ENCODE data around the gene CAVIN3. TPM values are rescaled to one million over a fixed set of nuclear protein-coding genes. Genes with fewer than 3 reads are reported as not detected.
"Not testable (repeated sequence)": the region's sequence is repeated elsewhere in the genome, so short reads cannot be mapped to it uniquely, and the experiment has no call there.

The CAVIN3 gene
- total RNA-seq, 2 experiments from 2014 or later, result 24.8 to 25.5 TPM

DNA sequence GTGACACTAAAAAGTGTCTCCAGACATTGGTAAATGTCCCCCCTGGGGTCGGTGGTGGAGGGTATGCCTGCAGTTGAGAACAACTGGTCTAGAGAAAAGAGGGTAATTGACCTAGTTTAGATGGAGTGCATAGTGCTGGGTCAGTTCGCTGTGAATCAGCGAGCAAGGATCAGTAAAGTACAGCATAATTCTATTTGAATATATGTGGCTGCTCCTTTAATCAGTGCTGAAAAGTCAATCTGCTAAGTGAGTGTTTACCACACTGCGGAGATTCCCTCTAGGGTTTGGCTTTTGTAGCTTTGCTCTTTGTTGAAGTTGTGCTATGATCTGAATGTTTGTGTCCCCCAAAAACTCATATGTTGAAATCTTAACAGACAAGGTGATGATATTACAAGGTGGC, 15.0 kb downstream of the CAVIN3 start:
- DNase-seq (no peak), ATAC-seq (no peak)
- POLR2A ChIA-PET, result no interaction called here
- Mint-ChIP-seq H3K36me3 (ENCODE audit: low read depth) (no peaks in the 10 kb centered on the region), H3K27me3 (peaks cover 38% of the 10 kb centered on the region), H3K4me1 (no peaks in the 10 kb centered on the region), H3K4me3 (no peak overlapping the region), H3K27ac (no peak overlapping the region), H3K9me3 (ENCODE audit: low read depth) (no peaks in the 10 kb centered on the region)
- intact Hi-C loops (cut with DNase I, micrococcal nuclease), result no loop called here
- CTCF ChIA-PET, result interaction anchor here (1.2 to 4.9 kb wide), 4 partner anchors 11 to 49 kb away, joined by 3 to 20 read pairs (median 8); no protein-coding TSS in a partner anchor

DNA sequence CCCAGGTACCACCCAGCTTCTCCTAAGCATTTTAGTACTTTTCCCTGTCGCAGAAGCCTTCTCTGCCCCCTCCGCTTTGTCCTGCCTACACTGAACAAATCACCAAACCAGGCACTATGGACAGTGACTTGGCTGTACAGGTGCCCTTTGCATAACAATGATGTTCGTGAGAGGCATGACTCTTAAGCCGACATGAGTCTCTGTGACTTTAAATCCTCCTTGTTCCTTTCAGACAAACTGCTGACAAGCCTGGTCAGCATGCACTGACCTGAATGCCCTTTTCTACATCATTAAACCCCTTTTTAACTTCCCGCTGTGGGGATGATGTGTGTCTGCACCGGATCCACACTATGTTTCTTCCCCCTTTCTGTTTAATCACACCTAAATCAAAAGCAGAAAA, 16.6 kb downstream of the CAVIN3 start:
- ChIA-PET CTCF (interaction anchor here (1.1 to 4.9 kb wide), 2 partner anchors 13 to 59 kb away, joined by 3 to 20 read pairs; no protein-coding TSS in a partner anchor), POLR2A (no interaction called here)
- Mint-ChIP-seq H3K9me3 (ENCODE audit: low read depth) (no peaks in the 10 kb centered on the region), H3K4me1 (no peaks in the 10 kb centered on the region), H3K27ac (no peak overlapping the region), H3K36me3 (ENCODE audit: low read depth) (no peaks in the 10 kb centered on the region), H3K4me3 (no peak overlapping the region), H3K27me3 (peaks cover 37% of the 10 kb centered on the region)
- intact Hi-C loops (cut with DNase I, micrococcal nuclease), result no loop called here
- ATAC-seq (no peak), DNase-seq (no peak)

DNA sequence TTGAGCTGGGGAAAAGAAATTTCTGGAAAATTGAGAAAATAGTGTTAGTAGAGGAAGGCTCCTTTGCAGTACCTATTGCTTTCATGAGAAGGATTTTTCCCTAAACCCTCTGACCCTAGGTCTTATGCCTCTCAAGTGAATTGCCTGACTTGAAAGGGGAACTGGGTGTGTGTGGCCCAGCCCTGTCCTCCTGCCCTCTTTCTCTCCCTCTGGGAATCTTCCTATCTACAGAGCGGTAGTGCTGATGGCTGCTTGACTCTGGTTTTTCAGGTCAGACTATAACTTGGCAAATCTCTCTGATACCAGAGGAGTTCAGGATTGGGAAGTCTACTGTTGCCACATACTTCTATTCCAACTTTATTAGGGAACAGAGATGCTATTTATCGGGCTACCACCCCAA, 19.2 kb downstream of the CAVIN3 start:
- Mint-ChIP-seq H3K4me1 (no peaks in the 10 kb centered on the region), H3K36me3 (ENCODE audit: low read depth) (no peaks in the 10 kb centered on the region), H3K4me3 (no peak overlapping the region), H3K27ac (no peak overlapping the region), H3K9me3 (ENCODE audit: low read depth) (no peaks in the 10 kb centered on the region), H3K27me3 (peaks cover 20% of the 10 kb centered on the region)
- DNase-seq, result no peak
- ATAC-seq, result no peak
- ChIA-PET CTCF (interaction anchor here (0.7 to 2.1 kb wide), 2 partner anchors 14 to 172 kb away, joined by 3 to 5 read pairs; no protein-coding TSS in a partner anchor), POLR2A (no interaction called here)
- intact Hi-C loops (cut with DNase I, micrococcal nuclease), result no loop called here

GRCh38 chr11:6300325-6300724, 20.0 kb downstream of the CAVIN3 start:
- Mint-ChIP-seq H3K9me3 (ENCODE audit: low read depth) (no peaks in the 10 kb centered on the region), H3K4me1 (no peaks in the 10 kb centered on the region), H3K27ac (no peak overlapping the region), H3K4me3 (no peak overlapping the region), H3K27me3 (peaks cover 17% of the 10 kb centered on the region), H3K36me3 (ENCODE audit: low read depth) (no peaks in the 10 kb centered on the region)
- no peak for DNase-seq
- ChIA-PET CTCF (interaction anchor here (1.6 to 2.1 kb wide), 2 partner anchors 13 to 15 kb away, joined by 4 to 5 read pairs; no protein-coding TSS in a partner anchor), POLR2A (no interaction called here)
- intact Hi-C loops (cut with DNase I, micrococcal nuclease), result no loop called here
- ATAC-seq, result no peak

GRCh38 chr11:6298605-6299004, 21.7 kb downstream of the CAVIN3 start:
- CTCF ChIA-PET, result interaction anchor here (0.6 to 4.0 kb wide), 10 partner anchors 9 to 64 kb away, joined by 3 to 23 read pairs (median 4); partner anchors contain the start of gene CCKBR

GRCh38 chr11:6297831-6298230, 22.5 kb downstream of the CAVIN3 start:
- ATAC-seq (no peak), DNase-seq (no peak)
- Mint-ChIP-seq H3K4me1 (no peaks in the 10 kb centered on the region), H3K36me3 (ENCODE audit: low read depth) (no peaks in the 10 kb centered on the region), H3K9me3 (ENCODE audit: low read depth) (no peaks in the 10 kb centered on the region), H3K27ac (no peak overlapping the region), H3K27me3 (peaks cover 9% of the 10 kb centered on the region), H3K4me3 (no peak overlapping the region)
- CTCF ChIA-PET, result interaction anchor here (0.6 to 4.0 kb wide), 6 partner anchors 9 to 337 kb away, joined by 3 to 23 read pairs (median 4); no protein-coding TSS in a partner anchor
- intact Hi-C loops (cut with DNase I, micrococcal nuclease), result loop anchor here (1.0 to 5.0 kb wide), 4 partner anchors 55 to 276 kb away; no protein-coding TSS in a partner anchor
- POLR2A ChIA-PET, result no interaction called here

More at GRCh38 chr11:6298605-6299004, 21.7 kb downstream of the CAVIN3 start:
- no peak overlapping the region for H3K4me3 Mint-ChIP-seq
- no peaks in the 10 kb centered on the region for H3K4me1 Mint-ChIP-seq
- intact Hi-C loops (cut with DNase I, micrococcal nuclease), result loop anchor here (1.0 to 5.0 kb wide), 4 partner anchors 54 to 276 kb away; no protein-coding TSS in a partner anchor
- no peaks in the 10 kb centered on the region for H3K9me3 Mint-ChIP-seq (ENCODE audit: low read depth)
- peaks cover 9% of the 10 kb centered on the region for H3K27me3 Mint-ChIP-seq
- H3K36me3 Mint-ChIP-seq (ENCODE audit: low read depth), result no peaks in the 10 kb centered on the region
- ATAC-seq, result peak; percentile 77
- no peak overlapping the region for H3K27ac Mint-ChIP-seq
- POLR2A ChIA-PET, result interaction anchor here (0.6 to 1.0 kb wide), 2 partner anchors 44 to 115 kb away, joined by 3 to 6 read pairs; no protein-coding TSS in a partner anchor
- peak; percentile 59 for DNase-seq

DNA sequence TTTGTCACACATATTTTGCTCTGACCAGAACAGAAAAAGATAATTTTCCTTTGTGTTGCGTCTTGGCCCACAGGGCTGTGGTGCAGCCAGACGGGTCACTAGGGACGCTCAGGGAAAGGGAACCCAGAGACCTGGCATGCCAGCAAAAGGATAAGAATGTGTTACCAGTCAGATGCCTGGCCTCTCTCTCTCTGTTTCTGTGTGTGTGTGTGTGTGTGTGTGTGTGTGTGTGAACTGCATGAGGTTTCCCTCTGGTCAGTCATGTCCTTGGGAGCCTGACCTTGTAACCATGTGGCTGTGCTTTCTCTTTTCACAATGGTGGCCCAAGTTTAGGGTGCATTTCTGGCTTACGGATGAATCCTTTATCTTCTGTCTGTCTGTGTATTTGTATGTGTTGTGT, 35.3 kb downstream of the CAVIN3 start:
- Mint-ChIP-seq H3K27ac (no peak overlapping the region), H3K9me3 (ENCODE audit: low read depth) (no peaks in the 10 kb centered on the region), H3K27me3 (peaks cover 42% of the 10 kb centered on the region), H3K4me3 (no peak overlapping the region), H3K36me3 (ENCODE audit: low read depth) (no peaks in the 10 kb centered on the region), H3K4me1 (no peaks in the 10 kb centered on the region)
- ChIA-PET POLR2A (no interaction called here), CTCF (no interaction called here)
- intact Hi-C loops (cut with DNase I, micrococcal nuclease), result no loop called here
- no peak for DNase-seq
- no peak for ATAC-seq

DNA sequence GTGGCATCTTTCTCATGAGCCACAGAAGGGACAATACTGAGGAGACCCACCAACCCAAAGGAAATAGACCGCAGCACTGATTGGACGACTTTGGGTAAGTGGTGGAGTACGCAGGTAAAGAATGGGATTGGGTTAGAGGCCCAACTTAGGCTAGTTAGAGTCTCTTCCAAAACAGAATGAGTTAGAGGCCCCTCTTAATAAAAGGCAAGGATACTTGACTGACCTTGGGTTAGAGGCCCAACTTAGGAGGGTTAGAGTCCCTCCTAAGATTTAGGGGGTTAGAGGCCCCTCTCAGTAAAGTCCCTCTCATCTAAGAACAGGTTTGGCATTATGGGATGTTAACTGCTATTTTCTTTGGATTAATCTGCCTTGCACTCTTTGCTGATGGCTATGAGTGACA, 36.1 kb downstream of the CAVIN3 start:
- Mint-ChIP-seq H3K36me3 (ENCODE audit: low read depth) (no peaks in the 10 kb centered on the region), H3K9me3 (ENCODE audit: low read depth) (no peaks in the 10 kb centered on the region), H3K27ac (no peak overlapping the region), H3K4me1 (no peaks in the 10 kb centered on the region), H3K27me3 (peaks cover 36% of the 10 kb centered on the region), H3K4me3 (no peak overlapping the region)
- ATAC-seq (no peak), DNase-seq (no peak)
- intact Hi-C loops (cut with DNase I, micrococcal nuclease), result no loop called here
- ChIA-PET CTCF (interaction anchor here (0.6 to 1.6 kb wide), 4 partner anchors 33 to 1659 kb away, joined by 3 to 5 read pairs (median 4); no protein-coding TSS in a partner anchor), POLR2A (no interaction called here)

GRCh38 chr11:6283453-6284023, 36.8 kb downstream of the CAVIN3 start:
- ChIA-PET POLR2A (no interaction called here), CTCF (interaction anchor here (0.6 to 1.6 kb wide), 5 partner anchors 31 to 1658 kb away, joined by 3 to 5 read pairs (median 3); no protein-coding TSS in a partner anchor)
- Mint-ChIP-seq H3K4me1 (no peaks in the 10 kb centered on the region), H3K9me3 (ENCODE audit: low read depth) (no peaks in the 10 kb centered on the region), H3K27ac (no peak overlapping the region), H3K36me3 (ENCODE audit: low read depth) (no peaks in the 10 kb centered on the region), H3K4me3 (no peak overlapping the region), H3K27me3 (peaks cover 36% of the 10 kb centered on the region)
- intact Hi-C loops (cut with DNase I, micrococcal nuclease), result no loop called here
- no peak for DNase-seq
- ATAC-seq, result no peak

GRCh38 chr11:6280809-6281208, 39.5 kb downstream of the CAVIN3 start:
- H3K36me3 Mint-ChIP-seq (ENCODE audit: low read depth); H3K9me3 Mint-ChIP-seq (ENCODE audit: low read depth); DNase-seq; intact Hi-C loops (cut with DNase I, micrococcal nuclease); H3K4me1 Mint-ChIP-seq; ATAC-seq; POLR2A ChIA-PET; H3K4me3 Mint-ChIP-seq; H3K27ac Mint-ChIP-seq: not testable (repeated sequence)
- H3K27me3 Mint-ChIP-seq, result peaks cover 46% of the 10 kb centered on the region
- CTCF ChIA-PET, result interaction anchor here (0.7 to 1.1 kb wide), 2 partner anchors 9 to 30 kb away, joined by 3 read pairs; no protein-coding TSS in a partner anchor

DNA sequence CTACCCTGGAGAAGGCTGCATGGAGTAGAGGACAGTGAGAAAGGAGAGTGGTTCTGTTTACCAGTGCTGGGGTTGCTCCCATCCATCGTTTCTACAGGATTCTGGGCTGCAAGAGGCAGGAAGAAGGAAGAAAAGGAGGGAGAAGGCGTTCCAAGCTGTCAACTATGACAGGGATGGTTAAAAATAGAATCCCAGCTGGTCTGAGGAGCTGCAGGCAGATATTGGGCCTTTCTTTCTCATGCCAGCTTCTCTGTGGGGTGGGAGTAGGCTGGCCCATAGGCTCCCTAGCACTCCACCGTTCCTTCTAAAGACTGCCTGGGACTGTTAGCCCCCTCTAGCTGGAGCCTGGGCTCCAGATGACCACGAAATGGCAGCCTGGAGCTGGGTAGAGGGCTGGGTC, 47.1 kb downstream of the CAVIN3 start:
- H3K4me3 Mint-ChIP-seq, result no peak overlapping the region
- CTCF ChIA-PET, result interaction anchor here (1.8 kb wide), 1 partner anchor 22 kb away, joined by 7 read pairs; no protein-coding TSS in a partner anchor
- intact Hi-C loops (cut with DNase I, micrococcal nuclease), result no loop called here

GRCh38 chr11:6271598-6271997, 48.7 kb downstream of the CAVIN3 start:
- ATAC-seq (no peak), DNase-seq (no peak)
- peaks cover 49% of the 10 kb centered on the region for H3K27me3 Mint-ChIP-seq
- H3K27ac Mint-ChIP-seq, result no peak overlapping the region
- intact Hi-C loops (cut with DNase I, micrococcal nuclease), result no loop called here
- no peaks in the 10 kb centered on the region for H3K4me1 Mint-ChIP-seq
- ChIA-PET POLR2A (no interaction called here), CTCF (interaction anchor here (0.7 kb wide), 1 partner anchor 53 kb away, joined by 3 read pairs; no protein-coding TSS in a partner anchor)
- H3K4me3 Mint-ChIP-seq, result no peak overlapping the region
- H3K9me3 Mint-ChIP-seq (ENCODE audit: low read depth), result no peaks in the 10 kb centered on the region
- no peaks in the 10 kb centered on the region for H3K36me3 Mint-ChIP-seq (ENCODE audit: low read depth)

More for the DNA sequence above, 47.1 kb downstream of the CAVIN3 start:
- H3K36me3 Mint-ChIP-seq (ENCODE audit: low read depth), result no peaks in the 10 kb centered on the region
- no peak overlapping the region for H3K27ac Mint-ChIP-seq
- H3K27me3 Mint-ChIP-seq, result peaks cover 61% of the 10 kb centered on the region
- POLR2A ChIA-PET, result no interaction called here
- H3K9me3 Mint-ChIP-seq (ENCODE audit: low read depth), result no peaks in the 10 kb centered on the region
- ATAC-seq (no peak), DNase-seq (no peak)
- H3K4me1 Mint-ChIP-seq, result no peaks in the 10 kb centered on the region

Data from activated CD4-positive, alpha-beta T cell treated with anti-CD3 and anti-CD28 coated beads for 36 hours (primary cell).